Cardiac muscle cell (in vitro differentiated cells and primary cell): Measurements from ENCODE around the gene FAM83G. TPM values are rescaled to one million over a fixed set of nuclear protein-coding genes. Genes with fewer than 3 reads are reported as not detected.

ENCODE experiments used
- DNase-seq, 2 donors: peaks; one replicate each; pipeline versions ENCODE4 v3.0.0 to v3.0.0-alpha.2; 2010 to 2017; ENCODE audit warnings: low read depth in 1 of 2, low spot score in 1 of 2
- H3K27ac ChIP-seq: fragments of 200-600 bp; sonication (generic); 2 replicates; pipeline ENCODE4 v1.5.1; 2016
- H3K27me3 ChIP-seq: fragments of 200-600 bp; sonication (generic); 2 replicates; pipeline ENCODE4 v1.6.0; 2016; ENCODE audit warnings: control low read depth
- H3K36me3 ChIP-seq: fragments of 200-600 bp; sonication (generic); 2 replicates; pipeline ENCODE4 v1.5.1; 2016; ENCODE audit warnings: control low read depth
- H3K4me1 ChIP-seq: fragments of 200-600 bp; sonication (generic); 2 replicates; pipeline ENCODE4 v1.8.1; 2017; ENCODE audit warnings: low read depth, mild to moderate bottlenecking, mixed run types
- H3K4me3 ChIP-seq: fragments of 200-600 bp; sonication (generic); 2 replicates; pipeline ENCODE4 v1.5.1; 2016; ENCODE audit warnings: mild to moderate bottlenecking
- H3K9me3 ChIP-seq: fragments of 200-600 bp; sonication (generic); 2 replicates; pipeline ENCODE4 v1.5.1; 2017; ENCODE audit warnings: low read depth, mild to moderate bottlenecking, control low read depth
- CTCF ChIP-seq: IDR thresholded peaks from 2 replicates; pipeline ENCODE4 v1.5.1; 2012; ENCODE audit warnings: low read depth, mild to moderate bottlenecking, low read length
- polyA plus RNA-seq: library from polyadenylated mRNA; unstranded; fragments of >200 nt; fragmentation: Nextera tagmentation; extraction: Ambion mirVana; gene quantifications from 2 replicates; pipeline ENCODE4 v1.2.1, GENCODE V29; 2016
- total RNA-seq: library from RNA; depleted of rRNA; stranded (reverse); fragments of >200 nt; gene quantifications from 2 replicates; pipeline ENCODE4 v1.2.3, GENCODE V29; 2016

The FAM83G gene
- total and polyA plus RNA-seq, 2 experiments from 2014 or later: 0.83 to 8.0 TPM

DNA sequence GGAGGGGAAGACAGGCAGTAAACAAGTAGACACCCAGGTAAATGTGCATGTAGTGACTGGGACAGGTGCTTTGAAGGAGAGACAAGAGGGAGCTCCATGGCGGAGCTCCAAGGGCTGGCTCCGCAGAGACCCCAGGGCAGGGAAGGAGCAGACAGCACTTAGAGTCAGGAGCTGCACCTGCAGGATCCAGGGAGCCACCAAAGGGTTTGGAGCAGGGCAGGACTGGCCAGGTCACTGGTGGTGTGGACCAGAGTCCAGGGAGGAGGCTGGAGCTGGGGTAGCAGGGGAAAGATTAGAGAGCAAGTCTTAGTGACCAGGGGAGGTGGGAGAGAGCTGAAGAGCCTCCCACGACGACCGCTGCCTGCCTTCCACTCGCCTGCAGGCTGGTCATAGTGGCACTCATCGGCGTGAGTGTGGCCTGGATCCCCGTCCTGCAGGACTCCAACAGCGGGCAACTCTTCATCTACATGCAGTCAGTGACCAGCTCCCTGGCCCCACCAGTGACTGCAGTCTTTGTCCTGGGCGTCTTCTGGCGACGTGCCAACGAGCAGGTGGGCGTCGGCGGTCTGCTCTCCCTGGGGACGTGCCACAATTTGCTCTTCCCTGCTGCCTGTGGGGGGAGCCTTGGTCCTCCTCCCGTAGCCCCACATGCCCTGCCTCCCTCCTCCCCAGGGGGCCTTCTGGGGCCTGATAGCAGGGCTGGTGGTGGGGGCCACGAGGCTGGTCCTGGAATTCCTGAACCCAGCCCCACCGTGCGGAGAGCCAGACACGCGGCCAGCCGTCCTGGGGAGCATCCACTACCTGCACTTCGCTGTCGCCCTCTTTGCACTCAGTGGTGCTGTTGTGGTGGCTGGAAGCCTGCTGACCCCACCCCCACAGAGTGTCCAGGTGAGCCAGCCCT is 14.7 kb upstream of the FAM83G start:
- Histone ChIP-seq H3K27me3 (no peaks in the 10 kb centered on the region), H3K4me1 (no peaks in the 10 kb centered on the region), H3K4me3 (no peak overlapping the region), H3K9me3 (no peaks in the 10 kb centered on the region), H3K36me3 (no peaks in the 10 kb centered on the region), H3K27ac (no peak overlapping the region)
- DNase-seq: no peak
- TF ChIP-seq CTCF: no peak

DNA sequence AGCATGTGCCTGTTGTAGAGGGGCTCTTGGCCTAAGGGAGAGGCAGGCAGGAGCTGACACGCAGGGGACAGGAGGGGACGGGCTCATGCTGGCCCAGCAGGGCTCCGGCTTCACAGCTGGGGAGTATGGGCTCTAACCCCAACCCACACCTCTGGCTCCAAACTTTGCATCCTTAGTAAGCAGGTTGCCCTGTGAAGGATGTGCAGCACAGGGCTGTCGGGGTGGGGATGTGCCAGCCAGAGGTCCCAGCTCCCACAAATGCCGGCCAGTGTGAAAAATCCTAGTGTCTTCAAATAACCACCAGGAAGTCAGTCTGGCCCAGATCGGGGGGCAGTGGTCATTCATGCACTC is 14.0 kb upstream of the FAM83G start:
- no peak overlapping the region for H3K27ac ChIP-seq
- H3K9me3 ChIP-seq: no peaks in the 10 kb centered on the region
- no peaks in the 10 kb centered on the region for H3K27me3 ChIP-seq
- TF ChIP-seq CTCF: no peak
- DNase-seq: no peak
- H3K4me1 ChIP-seq: no peaks in the 10 kb centered on the region
- no peaks in the 10 kb centered on the region for H3K36me3 ChIP-seq
- H3K4me3 ChIP-seq: no peak overlapping the region

DNA sequence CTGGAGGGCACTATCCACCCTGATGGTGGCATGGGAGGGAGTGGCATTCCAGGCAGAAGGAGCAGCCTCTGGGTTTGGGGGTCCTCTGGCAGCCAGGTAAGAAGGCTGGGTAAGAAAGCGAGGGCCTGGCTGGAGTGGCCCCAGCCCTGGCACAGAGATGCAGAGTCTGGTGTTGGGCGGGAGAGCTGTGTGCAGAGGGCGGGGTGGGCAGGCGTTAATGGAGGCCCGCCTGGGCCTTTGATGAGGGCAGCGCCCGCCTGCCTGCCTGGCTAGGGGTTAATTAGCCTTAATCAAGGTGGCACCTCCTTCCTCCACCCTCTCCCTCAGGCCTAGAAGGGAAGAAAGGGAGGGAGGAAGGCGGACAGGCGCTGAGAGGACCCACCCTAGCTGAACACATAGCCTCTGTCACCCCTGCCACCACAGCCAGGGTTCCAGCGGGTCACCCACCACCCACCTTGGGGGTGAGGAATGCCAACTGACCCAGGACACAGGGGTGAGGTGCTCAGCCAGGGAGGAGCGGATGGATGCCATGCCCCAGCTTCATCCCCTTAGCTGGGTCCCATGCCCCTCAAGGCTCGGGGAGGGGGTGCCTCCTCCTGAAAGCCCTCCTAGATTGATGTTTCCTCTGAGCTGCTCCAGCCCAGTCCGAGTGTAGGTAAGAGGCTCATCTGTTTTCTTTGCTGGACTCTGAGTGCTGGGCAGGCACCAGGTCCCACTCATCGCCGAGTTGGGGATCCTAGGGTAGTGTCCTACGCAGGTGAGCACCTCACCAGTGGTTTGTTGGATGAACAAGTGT is 13.4 kb upstream of the FAM83G start:
- TF ChIP-seq CTCF: no peak
- H3K27ac ChIP-seq: no peak overlapping the region
- H3K36me3 ChIP-seq: no peaks in the 10 kb centered on the region
- no peak overlapping the region for H3K4me3 ChIP-seq
- H3K9me3 ChIP-seq: no peaks in the 10 kb centered on the region
- H3K27me3 ChIP-seq: no peaks in the 10 kb centered on the region
- DNase-seq: no peak
- H3K4me1 ChIP-seq: no peaks in the 10 kb centered on the region

DNA sequence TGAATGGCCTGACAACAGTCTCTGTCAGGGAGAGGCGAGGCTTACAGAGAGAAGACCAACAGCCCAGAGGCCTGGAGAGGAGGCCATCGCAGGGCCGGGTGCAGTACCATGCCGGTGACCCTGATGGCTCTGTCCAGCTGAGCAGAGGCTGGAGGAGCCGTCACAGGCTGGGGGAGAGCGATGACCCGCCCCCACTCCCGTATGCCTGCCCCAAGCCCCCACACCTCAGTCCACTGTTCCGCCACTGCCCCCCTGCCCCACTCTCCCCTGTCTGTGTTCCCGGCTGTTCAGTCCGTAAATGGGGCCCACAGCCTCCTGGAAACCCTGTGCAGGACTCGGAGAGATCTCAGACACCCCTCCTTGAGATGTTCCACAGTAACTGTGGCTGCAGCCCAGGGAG is 12.8 kb upstream of the FAM83G start:
- Histone ChIP-seq H3K27me3 (no peaks in the 10 kb centered on the region), H3K36me3 (no peaks in the 10 kb centered on the region), H3K4me3 (no peak overlapping the region), H3K9me3 (no peaks in the 10 kb centered on the region), H3K27ac (no peak overlapping the region), H3K4me1 (no peaks in the 10 kb centered on the region)
- no peak for TF ChIP-seq CTCF
- no peak for DNase-seq

DNA sequence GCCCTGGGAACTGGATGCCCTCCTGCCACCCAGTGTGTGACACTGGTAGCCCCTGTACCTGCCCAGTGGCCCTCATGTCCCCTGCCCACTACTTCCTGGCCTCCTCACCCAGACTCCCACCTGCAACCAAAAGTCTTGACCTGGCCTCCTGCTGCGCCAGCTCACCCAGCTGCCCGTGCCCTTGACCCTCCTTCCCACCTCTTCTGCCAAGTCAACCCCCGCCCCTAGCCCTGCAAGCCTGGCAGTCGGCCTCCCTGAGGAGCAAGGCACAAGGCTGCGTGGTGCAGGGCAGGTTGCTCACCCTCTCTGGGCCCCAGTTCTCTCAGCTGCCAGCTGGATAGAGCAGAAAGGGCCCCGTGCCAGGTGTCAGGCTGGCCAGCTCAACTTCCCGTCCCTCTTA is 12.3 kb upstream of the FAM83G start:
- no peaks in the 10 kb centered on the region for H3K27me3 ChIP-seq
- no peaks in the 10 kb centered on the region for H3K36me3 ChIP-seq
- no peak for TF ChIP-seq CTCF
- no peak for DNase-seq
- H3K4me1 ChIP-seq: no peaks in the 10 kb centered on the region
- no peak overlapping the region for H3K27ac ChIP-seq
- no peaks in the 10 kb centered on the region for H3K9me3 ChIP-seq
- no peak overlapping the region for H3K4me3 ChIP-seq
